ENCODE results near the gene PRSS50. TPM values are rescaled to one million over a fixed set of nuclear protein-coding genes. Genes with fewer than 3 reads are reported as not detected.

Gene PRSS50
- total RNA-seq, 6 donors from 2014 or later: 0.10 to 4.2 (median 0.40) TPM

DNA sequence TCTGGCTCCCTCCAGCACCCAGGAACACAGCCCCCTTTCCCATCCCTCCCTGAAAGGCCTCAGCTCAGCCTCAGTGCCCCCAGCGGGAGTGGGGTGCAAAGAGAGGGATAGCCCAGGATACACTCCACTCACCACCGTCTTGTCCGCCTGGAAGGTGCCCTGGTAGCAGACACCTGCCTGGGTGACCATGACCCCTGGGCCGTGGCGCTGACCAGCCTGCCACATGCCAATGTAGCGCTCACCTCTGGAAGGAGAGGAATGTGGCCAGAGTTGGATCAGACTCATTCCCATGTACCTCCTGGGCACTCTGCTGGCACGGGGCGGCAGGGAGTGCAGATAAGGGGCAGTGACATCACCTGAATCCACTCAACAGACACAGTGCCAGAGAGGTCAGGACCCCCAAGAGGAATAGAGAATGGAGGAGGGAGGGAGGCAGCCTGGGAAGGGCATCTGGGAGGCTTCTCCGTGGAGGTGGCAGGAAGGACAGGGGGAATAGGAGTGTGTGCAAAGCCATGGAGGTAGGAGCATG lies 37.3 kb downstream of the PRSS50 start:
- no peak overlapping the region for H3K27ac ChIP-seq
- ATAC-seq (ENCODE audit: low FRiP score in 2 of 2) (no peak), DNase-seq (no peak)
- H3K4me1 ChIP-seq: no peaks in the 10 kb centered on the region
- TF ChIP-seq, protein P1, sequence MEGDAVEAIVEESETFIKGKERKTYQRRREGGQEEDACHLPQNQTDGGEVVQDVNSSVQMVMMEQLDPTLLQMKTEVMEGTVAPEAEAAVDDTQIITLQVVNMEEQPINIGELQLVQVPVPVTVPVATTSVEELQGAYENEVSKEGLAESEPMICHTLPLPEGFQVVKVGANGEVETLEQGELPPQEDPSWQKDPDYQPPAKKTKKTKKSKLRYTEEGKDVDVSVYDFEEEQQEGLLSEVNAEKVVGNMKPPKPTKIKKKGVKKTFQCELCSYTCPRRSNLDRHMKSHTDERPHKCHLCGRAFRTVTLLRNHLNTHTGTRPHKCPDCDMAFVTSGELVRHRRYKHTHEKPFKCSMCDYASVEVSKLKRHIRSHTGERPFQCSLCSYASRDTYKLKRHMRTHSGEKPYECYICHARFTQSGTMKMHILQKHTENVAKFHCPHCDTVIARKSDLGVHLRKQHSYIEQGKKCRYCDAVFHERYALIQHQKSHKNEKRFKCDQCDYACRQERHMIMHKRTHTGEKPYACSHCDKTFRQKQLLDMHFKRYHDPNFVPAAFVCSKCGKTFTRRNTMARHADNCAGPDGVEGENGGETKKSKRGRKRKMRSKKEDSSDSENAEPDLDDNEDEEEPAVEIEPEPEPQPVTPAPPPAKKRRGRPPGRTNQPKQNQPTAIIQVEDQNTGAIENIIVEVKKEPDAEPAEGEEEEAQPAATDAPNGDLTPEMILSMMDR (IDR thresholded peaks at IDR 0.05): no peak
- TF ChIP-seq POLR2AphosphoS5 (IDR thresholded peaks at IDR 0.05) (no peak), EP300 (IDR thresholded peaks at IDR 0.05) (no peak), POLR2A (IDR thresholded peaks at IDR 0.05) (no peak)
- no peak overlapping the region for H3K4me3 ChIP-seq
- 83 to 86% methylated on average over 9 of the region's 9 CpGs for WGBS, 2 donors
- H3K9me3 ChIP-seq: no peaks in the 10 kb centered on the region
- H3K27me3 ChIP-seq: no peaks in the 10 kb centered on the region
- peaks cover under 1 to 89% (median 45%) of the 10 kb centered on the region in 4 donors for H3K36me3 ChIP-seq

DNA sequence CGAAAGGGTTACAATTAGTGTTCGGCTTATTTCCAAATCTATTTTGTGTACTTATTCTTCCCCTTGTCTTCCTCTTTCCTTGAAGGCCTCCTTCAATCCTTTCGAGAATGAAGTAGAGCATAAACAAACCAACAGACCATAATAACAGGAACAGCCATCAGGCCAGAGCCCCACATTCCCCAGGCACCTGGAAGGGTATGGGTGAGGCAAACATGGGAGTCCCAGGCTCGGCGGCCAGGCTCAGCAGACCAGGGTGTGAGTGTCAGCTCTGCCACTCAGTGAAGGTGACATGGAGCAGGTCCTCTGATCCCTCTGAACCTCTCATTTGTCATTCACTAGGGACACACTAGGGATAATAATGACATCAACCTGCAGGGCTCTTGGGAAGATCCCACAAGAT lies 38.0 kb downstream of the PRSS50 start:
- H3K27ac ChIP-seq: no peak overlapping the region
- DNase-seq (no peak), ATAC-seq (ENCODE audit: low FRiP score in 2 of 2) (no peak)
- no peaks in the 10 kb centered on the region for H3K4me1 ChIP-seq
- WGBS, 2 donors: 74 to 83% methylated on average over 5 of the region's 5 CpGs
- H3K9me3 ChIP-seq: no peaks in the 10 kb centered on the region
- H3K36me3 ChIP-seq: peaks cover 2 to 89% (median 44%) of the 10 kb centered on the region in 4 donors
- H3K27me3 ChIP-seq: no peaks in the 10 kb centered on the region
- no peak for TF ChIP-seq POLR2A (IDR thresholded peaks at IDR 0.05)
- TF ChIP-seq POLR2AphosphoS5 (IDR thresholded peaks at IDR 0.05): no peak
- no peak for TF ChIP-seq EP300 (IDR thresholded peaks at IDR 0.05)
- TF ChIP-seq, protein P1 (IDR thresholded peaks at IDR 0.05): no peak
- H3K4me3 ChIP-seq: no peak overlapping the region

DNA sequence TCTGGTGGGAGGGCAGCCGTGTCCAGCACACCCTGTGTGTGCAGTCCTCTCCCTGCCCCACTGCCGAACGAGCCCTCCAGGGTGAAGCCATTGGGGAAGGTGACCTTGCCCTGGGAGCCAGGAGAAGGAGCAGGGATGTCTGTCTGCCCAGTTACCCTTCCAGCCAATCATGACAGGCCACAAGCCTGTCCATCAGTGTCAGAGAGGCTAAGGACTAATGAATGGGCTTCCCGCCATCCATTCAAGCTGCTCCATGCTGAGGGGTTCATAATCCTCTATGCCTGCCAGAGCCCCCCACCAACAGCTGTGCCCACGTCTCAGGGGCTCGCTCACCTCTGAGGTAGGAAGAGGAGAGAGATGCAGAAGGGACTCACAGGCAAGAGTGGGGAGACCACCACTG lies 39.4 kb downstream of the PRSS50 start:
- DNase-seq: no peak
- no peaks in the 10 kb centered on the region for H3K9me3 ChIP-seq
- no peak for TF ChIP-seq EP300 (IDR thresholded peaks at IDR 0.05)
- TF ChIP-seq, protein P1 (IDR thresholded peaks at IDR 0.05): no peak
- no peak for TF ChIP-seq POLR2AphosphoS5 (IDR thresholded peaks at IDR 0.05)
- TF ChIP-seq POLR2A (IDR thresholded peaks at IDR 0.05): no peak
- H3K4me3 ChIP-seq: no peak overlapping the region
- H3K36me3 ChIP-seq: peaks cover 2 to 90% (median 45%) of the 10 kb centered on the region in 4 donors
- H3K27me3 ChIP-seq: no peaks in the 10 kb centered on the region
- ATAC-seq (ENCODE audit: low FRiP score in 2 of 2): no peak
- WGBS, 2 donors: 86 to 100% methylated on average over 3 to 6 of the region's 6 CpGs
- H3K4me1 ChIP-seq: no peaks in the 10 kb centered on the region
- no peak overlapping the region for H3K27ac ChIP-seq

DNA sequence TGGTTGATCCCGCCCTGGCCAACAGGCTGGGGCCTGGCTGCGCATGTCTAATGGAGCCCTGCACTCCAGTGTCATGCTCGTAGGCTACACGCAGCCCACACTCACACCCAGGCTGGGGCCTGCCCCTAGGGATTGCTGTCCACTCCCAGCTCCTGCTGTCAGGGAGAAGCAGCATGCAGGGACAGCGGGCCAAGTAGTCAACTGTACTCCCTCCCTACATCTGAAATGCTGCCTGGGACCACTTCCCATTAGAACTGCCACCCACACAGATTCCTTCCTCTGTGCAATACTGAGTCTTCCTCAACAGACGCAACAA lies 40.3 kb downstream of the PRSS50 start:
- Histone ChIP-seq H3K4me3 (no peak overlapping the region), H3K27ac (peak overlapping the region in 1 of 4 donors; percentile 4), H3K9me3 (no peaks in the 10 kb centered on the region), H3K36me3 (peaks cover 2 to 90% (median 40%) of the 10 kb centered on the region in 4 donors), H3K27me3 (no peaks in the 10 kb centered on the region), H3K4me1 (no peaks in the 10 kb centered on the region)
- DNase-seq (no peak), ATAC-seq (ENCODE audit: low FRiP score in 2 of 2) (peak in 1 of 2 donors; percentile 41)
- 71 to 73% methylated on average over 5 to 6 of the region's 6 CpGs for WGBS, 2 donors
- TF ChIP-seq POLR2A (IDR thresholded peaks at IDR 0.05): no peak
- TF ChIP-seq EP300 (IDR thresholded peaks at IDR 0.05): no peak
- peak in 1 of 2 donors; percentile 17 for TF ChIP-seq POLR2AphosphoS5 (IDR thresholded peaks at IDR 0.05)

DNA sequence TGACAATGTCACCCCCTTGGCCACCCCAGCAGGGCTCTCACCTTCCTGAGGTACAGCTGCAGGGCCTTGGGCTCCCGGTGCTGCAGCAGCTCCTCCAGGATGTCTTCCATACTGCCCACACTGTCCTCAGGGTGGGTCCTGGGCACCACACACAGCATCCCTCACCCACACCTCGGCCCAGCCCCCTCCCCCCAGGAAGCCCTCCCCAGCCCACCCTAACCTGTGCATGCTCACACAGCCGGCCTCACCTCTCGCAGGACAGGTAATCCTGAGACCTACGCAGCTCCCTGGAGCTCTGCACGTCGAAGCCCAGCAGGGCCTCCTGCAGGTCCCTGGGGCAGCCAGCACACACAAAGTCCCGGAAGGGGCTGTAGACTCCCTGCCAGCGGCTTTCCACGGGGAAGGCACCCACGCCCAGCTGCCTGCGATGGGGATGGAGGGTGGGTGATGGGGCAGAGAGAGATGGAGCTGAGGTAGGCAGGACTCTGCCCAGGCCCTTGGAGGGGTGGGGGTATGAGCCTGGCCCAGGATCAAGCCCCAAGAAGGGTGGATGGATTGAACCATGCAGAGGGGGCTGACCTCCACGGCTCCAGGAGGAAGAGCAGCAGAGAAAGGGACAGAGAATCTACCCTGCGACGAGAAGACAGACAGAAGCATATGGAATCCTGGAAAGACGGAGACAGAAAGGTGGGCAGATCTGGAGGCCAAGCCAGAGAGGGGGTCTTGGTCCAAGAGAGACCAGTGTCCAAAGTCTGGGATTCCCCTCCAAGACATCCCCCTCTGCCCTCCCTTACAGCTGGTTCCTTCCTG lies 40.9 kb downstream of the PRSS50 start:
- 86 to 89% methylated on average over 8 to 16 of the region's 16 CpGs for WGBS, 2 donors
- ATAC-seq (ENCODE audit: low FRiP score in 2 of 2) (no peak), DNase-seq (no peak)
- H3K36me3 ChIP-seq: peaks cover 2 to 90% (median 40%) of the 10 kb centered on the region in 4 donors
- peak overlapping the region in 1 of 4 donors; percentile 4 for H3K27ac ChIP-seq
- H3K27me3 ChIP-seq: no peaks in the 10 kb centered on the region
- H3K4me1 ChIP-seq: no peaks in the 10 kb centered on the region
- no peaks in the 10 kb centered on the region for H3K9me3 ChIP-seq
- TF ChIP-seq POLR2A (IDR thresholded peaks at IDR 0.05) (no peak), EP300 (IDR thresholded peaks at IDR 0.05) (no peak), POLR2AphosphoS5 (IDR thresholded peaks at IDR 0.05) (no peak)
- TF ChIP-seq, protein P1 (IDR thresholded peaks at IDR 0.05): no peak
- H3K4me3 ChIP-seq: no peak overlapping the region
